WTC11 (cell line): ENCODE measurements around the gene PPP6R3. TPM values are rescaled to one million over a fixed set of nuclear protein-coding genes. Genes with fewer than 3 reads are reported as not detected.

Experiments
- ATAC-seq: fragments of 200-7000 bp; cut with Tn5 transposase; 2 replicates; pipeline ENCODE4 v1.10.0; 2021; ENCODE audit warnings: mild to moderate bottlenecking, moderate library complexity
- CTCF ChIA-PET: fragments of 300-600 bp; sonication (Branson Sonifier 250); formaldehyde crosslinking; loops from one replicate; lab custom pipeline; 2021; ENCODE audit warnings: antibody characterized with exemption; lab: Charles Lee
- POLR2A ChIA-PET: fragments of 350-600 bp; sonication (Branson Sonifier 250); formaldehyde crosslinking; loops from one replicate; lab custom pipeline; 2021; ENCODE audit warnings: antibody characterized with exemption; lab: Charles Lee
- DNase-seq: peaks from one replicate; pipeline ENCODE4 v3.0.0; 2021; ENCODE audit warnings: low spot score
- H3K27ac Mint-ChIP-seq: 2 replicates; pipeline ENCODE4 v1.8.0; 2021; ENCODE audit warnings: mixed read lengths
- H3K27me3 Mint-ChIP-seq: 2 replicates; pipeline ENCODE4 v1.8.0; 2021; ENCODE audit warnings: low read depth, mild to moderate bottlenecking, moderate library complexity, mixed read lengths
- H3K36me3 Mint-ChIP-seq: 2 replicates; pipeline ENCODE4 v1.8.0; 2021; ENCODE audit warnings: mixed read lengths
- H3K4me1 Mint-ChIP-seq: 2 replicates; pipeline ENCODE4 v1.8.0; 2022; ENCODE audit warnings: mixed read lengths
- H3K4me3 Mint-ChIP-seq: 2 replicates; pipeline ENCODE4 v1.8.0; 2021; ENCODE audit warnings: mild to moderate bottlenecking, moderate library complexity, mixed read lengths
- H3K9me3 Mint-ChIP-seq: 2 replicates; pipeline ENCODE4 v1.8.0; 2021; ENCODE audit warnings: mixed read lengths
- FOXJ3 ChIP-seq: sonication (generic); formaldehyde crosslinking; IDR thresholded peaks from 2 replicates; pipeline ENCODE4 v1.9.0; 2021; ENCODE audit warnings: missing genetic modification reagents, mild to moderate bottlenecking, borderline replicate concordance
- FOXK1 ChIP-seq: sonication (generic); formaldehyde crosslinking; IDR thresholded peaks from 2 replicates; pipeline ENCODE4 v1.8.0; 2022; ENCODE audit warnings: mild to moderate bottlenecking, moderate library complexity, missing genetic modification reagents
- FOXP1 ChIP-seq: sonication (generic); formaldehyde crosslinking; IDR thresholded peaks from 2 replicates; pipeline ENCODE4 v1.8.0; 2022; ENCODE audit warnings: missing genetic modification reagents, mild to moderate bottlenecking, moderate library complexity, borderline replicate concordance
- GTF2I ChIP-seq: fragments of 250-450 bp; sonication (Bioruptor Pico); conservative IDR thresholded peaks from 2 replicates; pipeline ENCODE4 v1.4.0; 2021; ENCODE audit warnings: mild to moderate bottlenecking
- JAZF1 ChIP-seq: fragments of 250-450 bp; sonication (Bioruptor Pico); IDR thresholded peaks from 2 replicates; pipeline ENCODE4 v1.9.0; 2021; ENCODE audit warnings: moderate library complexity, mild to moderate bottlenecking, inconsistent platforms
- NR2C2 ChIP-seq: sonication (generic); formaldehyde crosslinking; IDR thresholded peaks from 2 replicates; pipeline ENCODE4 v1.8.0; 2022; ENCODE audit warnings: mild to moderate bottlenecking, missing genetic modification reagents
- RELA ChIP-seq: sonication (generic); formaldehyde crosslinking; IDR thresholded peaks from 2 replicates; pipeline ENCODE4 v1.8.1; 2022; ENCODE audit warnings: missing genetic modification reagents, mild to moderate bottlenecking, borderline replicate concordance
- ZNF121 ChIP-seq: sonication (generic); formaldehyde crosslinking; IDR thresholded peaks from 2 replicates; pipeline ENCODE4 v1.8.0; 2023; ENCODE audit warnings: missing genetic modification reagents
- total RNA-seq: library from RNA; stranded (reverse); gene quantifications from 3 replicates; pipeline ENCODE4 v1.2.3, GENCODE V29; 2021
- TF ChIP-seq, protein P1 (sequence below): sonication (generic); formaldehyde crosslinking; IDR thresholded peaks from 2 replicates; pipeline ENCODE4 v1.8.0; 2023; ENCODE audit warnings: mild to moderate bottlenecking, missing genetic modification reagents
- TF ChIP-seq, protein P2 (sequence below): sonication (generic); formaldehyde crosslinking; IDR thresholded peaks from 2 replicates; pipeline ENCODE4 v1.8.1; 2023; ENCODE audit warnings: mild to moderate bottlenecking, moderate library complexity, missing genetic modification reagents
- TF ChIP-seq, protein P3 (sequence below): sonication (generic); formaldehyde crosslinking; IDR thresholded peaks from 2 replicates; pipeline ENCODE4 v1.8.0; 2023; ENCODE audit warnings: missing genetic modification reagents, mild to moderate bottlenecking, borderline replicate concordance
- TF ChIP-seq, protein P4 (sequence below): fragments of 250-450 bp; sonication (Bioruptor Pico); IDR thresholded peaks from 2 replicates; pipeline ENCODE4 v1.9.0; 2021; ENCODE audit warnings: mild to moderate bottlenecking, borderline replicate concordance
- TF ChIP-seq, protein P5 (sequence below): sonication (generic); formaldehyde crosslinking; IDR thresholded peaks from 2 replicates; pipeline ENCODE4 v1.8.1; 2022; ENCODE audit warnings: low read depth, missing genetic modification reagents, borderline replicate concordance
- TF ChIP-seq, protein P6 (sequence below): sonication (generic); formaldehyde crosslinking; conservative IDR thresholded peaks from 2 replicates; pipeline ENCODE4 v1.8.1; 2023; ENCODE audit warnings: mild to moderate bottlenecking, low read depth, missing genetic modification reagents, moderate library complexity
- TF ChIP-seq, protein P7 (sequence below): sonication (generic); formaldehyde crosslinking; IDR thresholded peaks from 2 replicates; pipeline ENCODE4 v1.8.0; 2023; ENCODE audit warnings: missing genetic modification reagents

The PPP6R3 gene
- total RNA-seq, 1 experiment from 2014 or later: 138 TPM

DNA sequence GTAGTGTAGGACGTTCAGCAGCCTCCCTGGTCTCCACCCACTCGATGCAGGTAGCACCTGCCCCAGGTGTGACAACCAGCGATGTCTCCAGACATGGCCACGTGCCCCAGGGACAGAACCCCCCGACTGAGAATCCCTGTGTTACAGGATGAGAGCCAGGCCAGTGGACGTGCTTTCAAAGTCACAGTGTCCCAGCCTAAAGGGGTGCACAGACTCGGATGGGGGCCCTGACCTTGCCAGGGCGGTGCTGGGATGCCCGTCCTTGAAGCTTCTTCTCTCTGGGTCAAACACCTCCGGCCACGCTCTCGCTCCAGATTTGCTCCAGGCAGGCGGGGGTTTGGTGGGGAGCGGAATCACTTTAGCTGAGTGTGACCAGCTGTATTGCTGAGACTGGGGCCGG, 200.5 kb downstream of the PPP6R3 start (continued):
- TF ChIP-seq, protein P1, sequence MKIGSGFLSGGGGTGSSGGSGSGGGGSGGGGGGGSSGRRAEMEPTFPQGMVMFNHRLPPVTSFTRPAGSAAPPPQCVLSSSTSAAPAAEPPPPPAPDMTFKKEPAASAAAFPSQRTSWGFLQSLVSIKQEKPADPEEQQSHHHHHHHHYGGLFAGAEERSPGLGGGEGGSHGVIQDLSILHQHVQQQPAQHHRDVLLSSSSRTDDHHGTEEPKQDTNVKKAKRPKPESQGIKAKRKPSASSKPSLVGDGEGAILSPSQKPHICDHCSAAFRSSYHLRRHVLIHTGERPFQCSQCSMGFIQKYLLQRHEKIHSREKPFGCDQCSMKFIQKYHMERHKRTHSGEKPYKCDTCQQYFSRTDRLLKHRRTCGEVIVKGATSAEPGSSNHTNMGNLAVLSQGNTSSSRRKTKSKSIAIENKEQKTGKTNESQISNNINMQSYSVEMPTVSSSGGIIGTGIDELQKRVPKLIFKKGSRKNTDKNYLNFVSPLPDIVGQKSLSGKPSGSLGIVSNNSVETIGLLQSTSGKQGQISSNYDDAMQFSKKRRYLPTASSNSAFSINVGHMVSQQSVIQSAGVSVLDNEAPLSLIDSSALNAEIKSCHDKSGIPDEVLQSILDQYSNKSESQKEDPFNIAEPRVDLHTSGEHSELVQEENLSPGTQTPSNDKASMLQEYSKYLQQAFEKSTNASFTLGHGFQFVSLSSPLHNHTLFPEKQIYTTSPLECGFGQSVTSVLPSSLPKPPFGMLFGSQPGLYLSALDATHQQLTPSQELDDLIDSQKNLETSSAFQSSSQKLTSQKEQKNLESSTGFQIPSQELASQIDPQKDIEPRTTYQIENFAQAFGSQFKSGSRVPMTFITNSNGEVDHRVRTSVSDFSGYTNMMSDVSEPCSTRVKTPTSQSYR (CRISPR knock-in tag): no peak
- TF ChIP-seq FOXK1: no peak
- TF ChIP-seq, protein P2, sequence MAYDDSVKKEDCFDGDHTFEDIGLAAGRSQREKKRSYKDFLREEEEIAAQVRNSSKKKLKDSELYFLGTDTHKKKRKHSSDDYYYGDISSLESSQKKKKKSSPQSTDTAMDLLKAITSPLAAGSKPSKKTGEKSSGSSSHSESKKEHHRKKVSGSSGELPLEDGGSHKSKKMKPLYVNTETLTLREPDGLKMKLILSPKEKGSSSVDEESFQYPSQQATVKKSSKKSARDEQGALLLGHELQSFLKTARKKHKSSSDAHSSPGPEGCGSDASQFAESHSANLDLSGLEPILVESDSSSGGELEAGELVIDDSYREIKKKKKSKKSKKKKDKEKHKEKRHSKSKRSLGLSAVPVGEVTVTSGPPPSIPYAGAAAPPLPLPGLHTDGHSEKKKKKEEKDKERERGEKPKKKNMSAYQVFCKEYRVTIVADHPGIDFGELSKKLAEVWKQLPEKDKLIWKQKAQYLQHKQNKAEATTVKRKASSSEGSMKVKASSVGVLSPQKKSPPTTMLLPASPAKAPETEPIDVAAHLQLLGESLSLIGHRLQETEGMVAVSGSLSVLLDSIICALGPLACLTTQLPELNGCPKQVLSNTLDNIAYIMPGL (CRISPR knock-in tag): no peak
- TF ChIP-seq, protein P3, sequence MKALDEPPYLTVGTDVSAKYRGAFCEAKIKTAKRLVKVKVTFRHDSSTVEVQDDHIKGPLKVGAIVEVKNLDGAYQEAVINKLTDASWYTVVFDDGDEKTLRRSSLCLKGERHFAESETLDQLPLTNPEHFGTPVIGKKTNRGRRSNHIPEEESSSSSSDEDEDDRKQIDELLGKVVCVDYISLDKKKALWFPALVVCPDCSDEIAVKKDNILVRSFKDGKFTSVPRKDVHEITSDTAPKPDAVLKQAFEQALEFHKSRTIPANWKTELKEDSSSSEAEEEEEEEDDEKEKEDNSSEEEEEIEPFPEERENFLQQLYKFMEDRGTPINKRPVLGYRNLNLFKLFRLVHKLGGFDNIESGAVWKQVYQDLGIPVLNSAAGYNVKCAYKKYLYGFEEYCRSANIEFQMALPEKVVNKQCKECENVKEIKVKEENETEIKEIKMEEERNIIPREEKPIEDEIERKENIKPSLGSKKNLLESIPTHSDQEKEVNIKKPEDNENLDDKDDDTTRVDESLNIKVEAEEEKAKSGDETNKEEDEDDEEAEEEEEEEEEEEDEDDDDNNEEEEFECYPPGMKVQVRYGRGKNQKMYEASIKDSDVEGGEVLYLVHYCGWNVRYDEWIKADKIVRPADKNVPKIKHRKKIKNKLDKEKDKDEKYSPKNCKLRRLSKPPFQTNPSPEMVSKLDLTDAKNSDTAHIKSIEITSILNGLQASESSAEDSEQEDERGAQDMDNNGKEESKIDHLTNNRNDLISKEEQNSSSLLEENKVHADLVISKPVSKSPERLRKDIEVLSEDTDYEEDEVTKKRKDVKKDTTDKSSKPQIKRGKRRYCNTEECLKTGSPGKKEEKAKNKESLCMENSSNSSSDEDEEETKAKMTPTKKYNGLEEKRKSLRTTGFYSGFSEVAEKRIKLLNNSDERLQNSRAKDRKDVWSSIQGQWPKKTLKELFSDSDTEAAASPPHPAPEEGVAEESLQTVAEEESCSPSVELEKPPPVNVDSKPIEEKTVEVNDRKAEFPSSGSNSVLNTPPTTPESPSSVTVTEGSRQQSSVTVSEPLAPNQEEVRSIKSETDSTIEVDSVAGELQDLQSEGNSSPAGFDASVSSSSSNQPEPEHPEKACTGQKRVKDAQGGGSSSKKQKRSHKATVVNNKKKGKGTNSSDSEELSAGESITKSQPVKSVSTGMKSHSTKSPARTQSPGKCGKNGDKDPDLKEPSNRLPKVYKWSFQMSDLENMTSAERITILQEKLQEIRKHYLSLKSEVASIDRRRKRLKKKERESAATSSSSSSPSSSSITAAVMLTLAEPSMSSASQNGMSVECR: no peak

DNA sequence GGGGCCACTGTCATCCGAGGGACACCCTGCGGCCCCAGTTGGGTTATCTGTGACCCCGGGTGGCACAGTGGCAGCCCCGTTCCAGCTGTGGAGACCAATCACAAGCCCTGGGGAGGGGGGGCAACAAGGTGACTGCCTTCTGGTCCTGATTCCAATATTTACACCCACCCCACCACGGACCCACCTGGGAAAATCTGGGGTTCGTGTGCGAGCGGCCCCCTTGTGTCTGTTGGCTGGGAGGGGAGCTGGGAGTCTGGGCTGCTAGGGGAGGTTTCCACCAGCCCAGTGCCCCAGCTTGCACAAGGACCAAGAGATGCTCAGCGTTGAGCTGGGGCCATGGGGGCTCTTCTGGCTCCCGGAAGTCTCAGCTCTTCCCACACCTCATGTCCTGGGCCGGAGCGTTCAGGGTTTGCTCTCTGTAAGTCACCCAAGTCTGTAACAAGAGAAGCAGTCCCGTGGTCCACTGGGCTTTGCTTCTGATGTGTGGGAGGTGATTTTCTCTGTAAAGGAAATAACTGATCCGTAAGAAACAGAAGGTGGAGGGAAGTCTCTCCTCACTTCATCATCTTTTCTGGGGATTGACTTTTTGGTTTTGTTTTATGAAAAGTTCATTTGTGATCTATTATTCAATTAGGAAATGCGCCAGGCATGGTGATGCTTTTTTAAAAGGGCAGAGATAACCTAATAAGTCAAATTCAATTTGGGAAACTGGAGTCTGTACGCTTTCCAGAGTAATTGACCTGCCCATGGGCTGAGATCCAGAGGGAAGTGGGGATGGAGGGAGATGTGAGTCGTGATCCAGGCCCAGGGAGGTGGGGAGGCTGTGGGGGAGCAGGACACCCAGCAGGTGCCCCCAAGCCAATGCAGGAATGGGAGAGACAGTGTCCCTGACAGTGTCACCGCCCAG, 201.4 kb downstream of the PPP6R3 start:
- no peak for DNase-seq
- H3K4me3 Mint-ChIP-seq: no peak overlapping the region
- no peak for ATAC-seq
- peaks cover 18% of the 10 kb centered on the region for H3K9me3 Mint-ChIP-seq
- H3K36me3 Mint-ChIP-seq: peaks cover 11% of the 10 kb centered on the region; the same call in 1 of the 2 replicates
- no peak overlapping the region for H3K27ac Mint-ChIP-seq
- H3K27me3 Mint-ChIP-seq: no peaks in the 10 kb centered on the region
- ChIA-PET CTCF (interaction anchor here (1.4 kb wide), 1 partner anchor 29 kb away, joined by 3 read pairs; no protein-coding TSS in a partner anchor), POLR2A (no interaction called here)
- peaks cover 13% of the 10 kb centered on the region for H3K4me1 Mint-ChIP-seq
- TF ChIP-seq, protein P4, sequence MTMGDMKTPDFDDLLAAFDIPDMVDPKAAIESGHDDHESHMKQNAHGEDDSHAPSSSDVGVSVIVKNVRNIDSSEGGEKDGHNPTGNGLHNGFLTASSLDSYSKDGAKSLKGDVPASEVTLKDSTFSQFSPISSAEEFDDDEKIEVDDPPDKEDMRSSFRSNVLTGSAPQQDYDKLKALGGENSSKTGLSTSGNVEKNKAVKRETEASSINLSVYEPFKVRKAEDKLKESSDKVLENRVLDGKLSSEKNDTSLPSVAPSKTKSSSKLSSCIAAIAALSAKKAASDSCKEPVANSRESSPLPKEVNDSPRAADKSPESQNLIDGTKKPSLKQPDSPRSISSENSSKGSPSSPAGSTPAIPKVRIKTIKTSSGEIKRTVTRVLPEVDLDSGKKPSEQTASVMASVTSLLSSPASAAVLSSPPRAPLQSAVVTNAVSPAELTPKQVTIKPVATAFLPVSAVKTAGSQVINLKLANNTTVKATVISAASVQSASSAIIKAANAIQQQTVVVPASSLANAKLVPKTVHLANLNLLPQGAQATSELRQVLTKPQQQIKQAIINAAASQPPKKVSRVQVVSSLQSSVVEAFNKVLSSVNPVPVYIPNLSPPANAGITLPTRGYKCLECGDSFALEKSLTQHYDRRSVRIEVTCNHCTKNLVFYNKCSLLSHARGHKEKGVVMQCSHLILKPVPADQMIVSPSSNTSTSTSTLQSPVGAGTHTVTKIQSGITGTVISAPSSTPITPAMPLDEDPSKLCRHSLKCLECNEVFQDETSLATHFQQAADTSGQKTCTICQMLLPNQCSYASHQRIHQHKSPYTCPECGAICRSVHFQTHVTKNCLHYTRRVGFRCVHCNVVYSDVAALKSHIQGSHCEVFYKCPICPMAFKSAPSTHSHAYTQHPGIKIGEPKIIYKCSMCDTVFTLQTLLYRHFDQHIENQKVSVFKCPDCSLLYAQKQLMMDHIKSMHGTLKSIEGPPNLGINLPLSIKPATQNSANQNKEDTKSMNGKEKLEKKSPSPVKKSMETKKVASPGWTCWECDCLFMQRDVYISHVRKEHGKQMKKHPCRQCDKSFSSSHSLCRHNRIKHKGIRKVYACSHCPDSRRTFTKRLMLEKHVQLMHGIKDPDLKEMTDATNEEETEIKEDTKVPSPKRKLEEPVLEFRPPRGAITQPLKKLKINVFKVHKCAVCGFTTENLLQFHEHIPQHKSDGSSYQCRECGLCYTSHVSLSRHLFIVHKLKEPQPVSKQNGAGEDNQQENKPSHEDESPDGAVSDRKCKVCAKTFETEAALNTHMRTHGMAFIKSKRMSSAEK (CRISPR knock-in tag): no peak
- no peak for TF ChIP-seq FOXP1 (CRISPR knock-in tag)
- TF ChIP-seq JAZF1 (CRISPR knock-in tag): no peak
- TF ChIP-seq FOXJ3 (CRISPR knock-in tag): no peak
- TF ChIP-seq, protein P5, sequence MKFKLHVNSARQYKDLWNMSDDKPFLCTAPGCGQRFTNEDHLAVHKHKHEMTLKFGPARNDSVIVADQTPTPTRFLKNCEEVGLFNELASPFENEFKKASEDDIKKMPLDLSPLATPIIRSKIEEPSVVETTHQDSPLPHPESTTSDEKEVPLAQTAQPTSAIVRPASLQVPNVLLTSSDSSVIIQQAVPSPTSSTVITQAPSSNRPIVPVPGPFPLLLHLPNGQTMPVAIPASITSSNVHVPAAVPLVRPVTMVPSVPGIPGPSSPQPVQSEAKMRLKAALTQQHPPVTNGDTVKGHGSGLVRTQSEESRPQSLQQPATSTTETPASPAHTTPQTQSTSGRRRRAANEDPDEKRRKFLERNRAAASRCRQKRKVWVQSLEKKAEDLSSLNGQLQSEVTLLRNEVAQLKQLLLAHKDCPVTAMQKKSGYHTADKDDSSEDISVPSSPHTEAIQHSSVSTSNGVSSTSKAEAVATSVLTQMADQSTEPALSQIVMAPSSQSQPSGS (CRISPR knock-in tag): no peak
- TF ChIP-seq NR2C2: no peak
- no peak for TF ChIP-seq RELA (CRISPR knock-in tag)
- TF ChIP-seq, protein P6, sequence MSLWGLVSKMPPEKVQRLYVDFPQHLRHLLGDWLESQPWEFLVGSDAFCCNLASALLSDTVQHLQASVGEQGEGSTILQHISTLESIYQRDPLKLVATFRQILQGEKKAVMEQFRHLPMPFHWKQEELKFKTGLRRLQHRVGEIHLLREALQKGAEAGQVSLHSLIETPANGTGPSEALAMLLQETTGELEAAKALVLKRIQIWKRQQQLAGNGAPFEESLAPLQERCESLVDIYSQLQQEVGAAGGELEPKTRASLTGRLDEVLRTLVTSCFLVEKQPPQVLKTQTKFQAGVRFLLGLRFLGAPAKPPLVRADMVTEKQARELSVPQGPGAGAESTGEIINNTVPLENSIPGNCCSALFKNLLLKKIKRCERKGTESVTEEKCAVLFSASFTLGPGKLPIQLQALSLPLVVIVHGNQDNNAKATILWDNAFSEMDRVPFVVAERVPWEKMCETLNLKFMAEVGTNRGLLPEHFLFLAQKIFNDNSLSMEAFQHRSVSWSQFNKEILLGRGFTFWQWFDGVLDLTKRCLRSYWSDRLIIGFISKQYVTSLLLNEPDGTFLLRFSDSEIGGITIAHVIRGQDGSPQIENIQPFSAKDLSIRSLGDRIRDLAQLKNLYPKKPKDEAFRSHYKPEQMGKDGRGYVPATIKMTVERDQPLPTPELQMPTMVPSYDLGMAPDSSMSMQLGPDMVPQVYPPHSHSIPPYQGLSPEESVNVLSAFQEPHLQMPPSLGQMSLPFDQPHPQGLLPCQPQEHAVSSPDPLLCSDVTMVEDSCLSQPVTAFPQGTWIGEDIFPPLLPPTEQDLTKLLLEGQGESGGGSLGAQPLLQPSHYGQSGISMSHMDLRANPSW (CRISPR knock-in tag): no peak
- TF ChIP-seq GTF2I (CRISPR knock-in tag): no peak
- TF ChIP-seq, protein P7, sequence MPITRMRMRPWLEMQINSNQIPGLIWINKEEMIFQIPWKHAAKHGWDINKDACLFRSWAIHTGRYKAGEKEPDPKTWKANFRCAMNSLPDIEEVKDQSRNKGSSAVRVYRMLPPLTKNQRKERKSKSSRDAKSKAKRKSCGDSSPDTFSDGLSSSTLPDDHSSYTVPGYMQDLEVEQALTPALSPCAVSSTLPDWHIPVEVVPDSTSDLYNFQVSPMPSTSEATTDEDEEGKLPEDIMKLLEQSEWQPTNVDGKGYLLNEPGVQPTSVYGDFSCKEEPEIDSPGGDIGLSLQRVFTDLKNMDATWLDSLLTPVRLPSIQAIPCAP (CRISPR knock-in tag): no peak
- no peak for TF ChIP-seq ZNF121
